Smooth muscle cell (in vitro differentiated cells): ENCODE data around the gene MLLT11. TPM values are rescaled to one million over a fixed set of nuclear protein-coding genes. Genes with fewer than 3 reads are reported as not detected.

Experiments used
- DNase-seq: peaks from one replicate; lab custom pipeline; 2025; ENCODE audit not compliant: unreplicated experiment; lab: John Stamatoyannopoulos, UW
- H2AFZ ChIP-seq: fragments of 200-600 bp; sonication (generic); 2 replicates; pipeline ENCODE4 v1.6.0; 2016; ENCODE audit warnings: antibody characterized with exemption, low read depth, mild to moderate bottlenecking
- H3F3A ChIP-seq: fragments of 200-600 bp; sonication (generic); 2 replicates; pipeline ENCODE4 v1.6.0; 2017; ENCODE audit warnings: antibody characterized with exemption, low read depth
- H3K27ac ChIP-seq: fragments of 200-600 bp; sonication (generic); 2 replicates; pipeline ENCODE4 v1.5.1; 2016; ENCODE audit warnings: low read depth, mild to moderate bottlenecking
- H3K27me3 ChIP-seq: fragments of 200-600 bp; sonication (generic); 2 replicates; pipeline ENCODE4 v1.6.1; 2016; ENCODE audit warnings: low read depth, mild to moderate bottlenecking
- H3K36me3 ChIP-seq: fragments of 200-600 bp; sonication (generic); 2 replicates; pipeline ENCODE4 v1.5.1; 2016; ENCODE audit warnings: low read depth
- H3K4me1 ChIP-seq: fragments of 200-600 bp; sonication (generic); 2 replicates; pipeline ENCODE4 v1.5.1; 2016; ENCODE audit warnings: low read depth
- H3K4me2 ChIP-seq: fragments of 200-600 bp; sonication (generic); 2 replicates; pipeline ENCODE4 v1.6.0; 2016; ENCODE audit warnings: mild to moderate bottlenecking
- H3K4me3 ChIP-seq: fragments of 200-600 bp; sonication (generic); 2 replicates; pipeline ENCODE4 v1.5.1; 2016; ENCODE audit warnings: mild to moderate bottlenecking
- H3K79me2 ChIP-seq: fragments of 200-600 bp; sonication (generic); 2 replicates; pipeline ENCODE4 v1.6.0; 2016; ENCODE audit warnings: low read depth, mild to moderate bottlenecking
- H3K9ac ChIP-seq: fragments of 200-600 bp; sonication (generic); 2 replicates; pipeline ENCODE4 v1.6.0; 2016; ENCODE audit warnings: low read depth
- H3K9me3 ChIP-seq: fragments of 200-600 bp; sonication (generic); replicated peaks from 2 replicates; pipeline ENCODE4 v1.5.1; 2016; ENCODE audit warnings: low read depth
- H4K20me1 ChIP-seq: fragments of 200-600 bp; sonication (generic); 2 replicates; pipeline ENCODE4 v1.6.0; 2016; ENCODE audit warnings: low read depth
- CTCF ChIP-seq: fragments of 200-600 bp; sonication (generic); IDR thresholded peaks from 2 replicates; pipeline ENCODE4 v1.5.1; 2017; ENCODE audit warnings: borderline replicate concordance, mild to moderate bottlenecking, antibody characterized with exemption; ENCODE audit not compliant: insufficient read depth, poor library complexity, severe bottlenecking
- WGBS: methylation state at CpG from one replicate; pipeline ENCODE4 v1.1.7; 2016; ENCODE audit warnings: low lambda C conversion rate; 5-methylcytosine and 5-hydroxymethylcytosine counted together
- polyA plus RNA-seq: library from polyadenylated mRNA; unstranded; fragments of >200 nt; fragmentation: Nextera tagmentation; extraction: Ambion mirVana; gene quantifications from 2 replicates; pipeline ENCODE4 v1.2.1, GENCODE V29; 2016
- total RNA-seq: library from RNA; depleted of rRNA; stranded (reverse); fragments of >200 nt; gene quantifications from 2 replicates; pipeline ENCODE4 v1.2.3, GENCODE V29; 2014

Gene MLLT11
- total and polyA plus RNA-seq, 2 experiments from 2014 or later = 53.4 to 74.2 TPM

GRCh38 chr1:151054971-151055547 is 5.1 kb upstream of the MLLT11 start:
- TF ChIP-seq CTCF = no peak
- Histone ChIP-seq H3K4me1 (peaks cover 12% of the 10 kb centered on the region), H3K27ac (peak overlapping the region; percentile 98), H3F3A (peaks cover 57% of the 10 kb centered on the region), H3K4me3 (no peak overlapping the region), H3K27me3 (no peaks in the 10 kb centered on the region), H3K9ac (peak overlapping the region; percentile 3), H3K36me3 (peaks cover 9% of the 10 kb centered on the region), H3K4me2 (no peak overlapping the region), H2AFZ (no peak overlapping the region), H4K20me1 (peaks cover 60% of the 10 kb centered on the region), H3K9me3 (no peaks in the 10 kb centered on the region), H3K79me2 (peaks cover 58% of the 10 kb centered on the region)
- DNase-seq = no peak
- 81% methylated on average over 4 of the region's 4 CpGs for WGBS

- 86% methylated on average over 1 of the region's 2 CpGs for WGBS
- Histone ChIP-seq H3K4me2 (no peak overlapping the region), H3K4me3 (no peak overlapping the region), H3K27ac (peak overlapping the region; percentile 98), H3K4me1 (peaks cover 12% of the 10 kb centered on the region), H3K9me3 (no peaks in the 10 kb centered on the region), H3K9ac (peak overlapping the region; percentile 3), H4K20me1 (peaks cover 60% of the 10 kb centered on the region), H2AFZ (no peak overlapping the region), H3K79me2 (peaks cover 64% of the 10 kb centered on the region), H3K36me3 (peaks cover 9% of the 10 kb centered on the region), H3F3A (peaks cover 55% of the 10 kb centered on the region), H3K27me3 (no peaks in the 10 kb centered on the region)
- TF ChIP-seq CTCF = no peak
- DNase-seq = no peak
Observed at GRCh38 chr1:151055581-151055980, 4.6 kb upstream of the MLLT11 start.

- DNase-seq = no peak
- Histone ChIP-seq H3K4me2 (peak overlapping the region; percentile 98), H3F3A (peaks cover 51% of the 10 kb centered on the region), H3K27me3 (no peaks in the 10 kb centered on the region), H3K27ac (peak overlapping the region; percentile 98), H3K4me3 (no peak overlapping the region), H4K20me1 (peaks cover 60% of the 10 kb centered on the region), H3K9me3 (no peaks in the 10 kb centered on the region), H3K9ac (no peak overlapping the region), H2AFZ (no peak overlapping the region), H3K4me1 (peaks cover 12% of the 10 kb centered on the region), H3K79me2 (peaks cover 69% of the 10 kb centered on the region), H3K36me3 (peaks cover 9% of the 10 kb centered on the region)
- 71% methylated on average over 2 of the region's 2 CpGs for WGBS
- TF ChIP-seq CTCF = no peak
Observed at GRCh38 chr1:151056149-151056548, 4.0 kb upstream of the MLLT11 start.

- no peaks in the 10 kb centered on the region for H3K27me3 ChIP-seq
- TF ChIP-seq CTCF = no peak
- H3K4me3 ChIP-seq = peak overlapping the region; percentile 100
- H2AFZ ChIP-seq = no peak overlapping the region
- peaks cover 27% of the 10 kb centered on the region for H3K4me1 ChIP-seq
- H3K79me2 ChIP-seq = peaks cover 95% of the 10 kb centered on the region
- no peak for DNase-seq
- H3K9ac ChIP-seq = peak overlapping the region; percentile 98
- H3K4me2 ChIP-seq = peak overlapping the region; percentile 98
- H3K36me3 ChIP-seq = peaks cover 4% of the 10 kb centered on the region
- H3F3A ChIP-seq = peaks cover 28% of the 10 kb centered on the region
- WGBS = 2% methylated on average over 10 of the region's 10 CpGs
- H3K9me3 ChIP-seq = no peaks in the 10 kb centered on the region
- H4K20me1 ChIP-seq = peaks cover 54% of the 10 kb centered on the region
- peak overlapping the region; percentile 98 for H3K27ac ChIP-seq
Observed at GRCh38 chr1:151058692-151059091, 1.5 kb upstream of the MLLT11 start.
